Fibroblast of pulmonary artery (primary cell): ENCODE measurements around the gene PLK3.
A peak's percentile ranks its signal among the peaks of the same experiment; 100 is the strongest.
"Not testable (repeated sequence)": the region's sequence is repeated elsewhere in the genome, so short reads cannot be mapped to it uniquely, and the experiment has no call there.

Source experiments
- DNase-seq: peaks from one replicate; pipeline ENCODE4 v3.0.0-alpha.2; 2010; ENCODE audit warnings: low read depth
- H3K4me3 ChIP-seq: replicated peaks from 2 replicates; pipeline ENCODE4 v1.5.1; 2011; ENCODE audit warnings: low read depth, mild to moderate bottlenecking, control low read depth, low read length, moderate library complexity
- CTCF ChIP-seq: IDR thresholded peaks from 2 replicates; pipeline ENCODE4 v1.5.1; 2011; ENCODE audit warnings: mild to moderate bottlenecking, control low read depth, low read length, inconsistent platforms; ENCODE audit errors: missing control alignments

PLK3 gene

DNA sequence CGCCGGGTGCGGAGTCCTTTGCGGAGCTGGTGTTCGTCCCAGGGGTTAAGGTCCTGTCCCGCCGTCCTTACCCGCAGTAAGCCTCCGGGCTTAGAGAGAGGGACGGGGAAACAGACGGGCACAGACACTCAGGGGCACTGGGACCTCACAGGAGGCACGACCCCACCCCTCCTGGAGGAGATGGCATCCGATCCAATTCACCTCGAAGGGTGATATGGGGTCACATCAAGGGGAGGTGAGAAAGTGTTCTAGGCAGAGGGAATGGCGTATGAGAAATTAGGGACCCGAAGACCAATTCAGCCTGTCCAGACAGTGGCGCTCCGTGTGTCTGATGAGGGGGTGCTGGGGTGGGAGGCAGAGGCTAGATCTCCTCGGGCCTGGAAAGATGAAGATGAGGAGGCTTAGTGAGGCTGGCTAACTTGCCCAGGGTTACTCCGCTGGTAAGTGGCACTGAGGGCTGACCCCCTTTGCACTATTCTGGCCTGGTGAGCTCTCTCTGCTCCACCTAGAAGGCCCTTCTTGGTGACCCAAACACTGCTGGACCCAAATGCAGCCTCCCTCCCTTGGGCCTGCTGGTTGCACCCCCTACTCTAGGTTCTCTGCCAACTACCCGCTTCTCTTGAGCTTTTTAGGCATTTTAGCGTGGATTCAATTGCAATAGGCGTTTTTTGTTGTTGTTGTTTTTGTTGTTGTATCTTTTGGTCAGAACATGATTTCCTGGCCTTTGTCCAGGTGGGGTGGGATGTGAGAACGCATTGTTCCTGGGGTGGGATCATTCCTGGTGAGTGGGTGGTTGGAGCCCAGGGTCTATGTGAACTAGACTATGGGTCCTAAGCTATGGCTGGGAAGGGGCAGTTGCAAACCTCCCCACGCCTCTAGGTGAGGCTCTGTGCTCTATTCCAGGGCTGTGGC lies 20.4 kb downstream of the PLK3 start:
- no peak for DNase-seq
- peak overlapping the region; percentile 57 for H3K4me3 ChIP-seq

GRCh38 chr1:44821240-44821715 lies 21.1 kb downstream of the PLK3 start:
- DNase-seq: no peak
- TF ChIP-seq CTCF: no peak
- H3K4me3 ChIP-seq: no peak overlapping the region

More for the DNA sequence above, 20.4 kb downstream of the PLK3 start:
- no peak for TF ChIP-seq CTCF

DNA sequence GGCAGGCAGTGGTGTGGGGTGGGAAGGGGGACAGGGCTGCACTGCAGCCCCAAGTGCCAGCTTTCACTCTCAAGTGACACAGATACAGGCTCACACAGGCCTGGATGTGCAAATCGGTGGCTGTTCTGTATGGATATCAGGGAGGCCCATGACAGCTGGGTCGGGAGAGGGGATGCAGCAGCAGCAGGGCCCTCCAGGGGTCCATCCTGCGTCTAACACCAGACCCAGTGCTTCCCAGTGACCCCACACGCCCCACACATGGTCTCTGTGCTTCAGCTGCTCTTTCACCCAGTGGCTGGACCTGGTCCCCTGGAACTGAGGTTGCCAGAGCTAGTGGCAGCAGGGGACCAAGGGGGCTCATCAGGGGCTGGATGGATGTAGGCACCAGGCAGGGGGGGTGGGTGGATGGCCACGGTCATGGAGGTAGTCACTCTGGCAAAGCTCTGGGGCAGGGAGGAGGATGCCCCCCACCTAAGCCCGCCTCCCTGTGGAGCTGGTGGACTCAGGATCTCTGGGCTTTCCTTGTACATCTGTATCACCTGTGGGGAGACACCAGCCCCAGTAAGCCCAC lies 22.0 kb downstream of the PLK3 start:
- no peak for DNase-seq
- no peak overlapping the region for H3K4me3 ChIP-seq

GRCh38 chr1:44822981-44823451 lies 22.8 kb downstream of the PLK3 start:
- no peak for DNase-seq
- no peak for TF ChIP-seq CTCF
- no peak overlapping the region for H3K4me3 ChIP-seq

More for the DNA sequence above, 22.0 kb downstream of the PLK3 start:
- no peak for TF ChIP-seq CTCF

DNA sequence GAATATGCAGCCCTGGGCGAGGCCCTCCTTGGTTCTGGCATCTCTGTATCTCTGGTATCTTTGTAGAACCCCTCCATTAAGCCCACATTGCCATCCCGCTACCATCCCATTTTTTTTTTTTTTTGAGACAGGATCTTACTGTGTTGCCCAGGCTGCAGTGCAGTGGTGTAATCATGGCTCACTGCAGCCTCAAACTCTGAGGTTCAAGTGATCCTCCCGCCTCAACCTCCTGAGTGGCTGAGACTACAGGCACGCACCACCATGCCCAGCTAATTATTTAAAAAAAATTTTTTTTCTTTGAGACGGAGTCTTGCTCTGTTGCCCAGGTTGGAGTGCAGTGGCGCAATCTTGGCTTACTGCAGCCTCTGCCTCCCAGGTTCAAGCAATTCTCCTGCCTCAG lies 24.2 kb downstream of the PLK3 start:
- DNase-seq, H3K4me3 ChIP-seq: not testable (repeated sequence)

GRCh38 chr1:44826375-44827196 lies 26.4 kb downstream of the PLK3 start:
- H3K4me3 ChIP-seq: no peak overlapping the region
- TF ChIP-seq CTCF: no peak
- DNase-seq: peak; percentile 56
